Ectodermal cell (in vitro differentiated cells): ENCODE measurements around the gene SLC2A1.

Source experiments
- H3K27ac ChIP-seq: 2 replicates; pipeline ENCODE4 v1.7.0; 2013; ENCODE audit warnings: mild to moderate bottlenecking, low read depth, low read length; ENCODE audit not compliant: insufficient read depth, poor library complexity, severe bottlenecking
- H3K27me3 ChIP-seq: 2 replicates; pipeline ENCODE4 v1.7.0; 2013; ENCODE audit warnings: mild to moderate bottlenecking, low read length; ENCODE audit not compliant: insufficient read depth, control insufficient read depth, poor library complexity, severe bottlenecking
- H3K36me3 ChIP-seq: one replicate; pipeline ENCODE4 v1.7.0; 2013; ENCODE audit warnings: low read length; ENCODE audit not compliant: control insufficient read depth, insufficient read depth
- H3K4me1 ChIP-seq: one replicate; pipeline ENCODE4 v1.7.0; 2013; ENCODE audit warnings: low read length; ENCODE audit not compliant: control insufficient read depth, insufficient read depth
- H3K4me3 ChIP-seq: 2 replicates; pipeline ENCODE4 v1.7.0; 2013; ENCODE audit warnings: low read depth, low read length, control low read depth; ENCODE audit not compliant: insufficient read depth
- H3K9me3 ChIP-seq: 2 replicates; pipeline ENCODE4 v1.7.0; 2013; ENCODE audit warnings: mild to moderate bottlenecking, low read length, moderate library complexity; ENCODE audit not compliant: control insufficient read depth
- WGBS, 2 experiments: methylation state at CpG; one replicate each; pipeline ENCODE4 v1.1.7; 2013; ENCODE audit warnings: missing lambda C conversion rate in 2 of 2; 5-methylcytosine and 5-hydroxymethylcytosine counted together

The SLC2A1 gene

GRCh38 chr1:42889264-42889663 is 69.4 kb downstream of the SLC2A1 start:
- Histone ChIP-seq H3K27me3 (no peaks in the 10 kb centered on the region), H3K9me3 (no peaks in the 10 kb centered on the region), H3K36me3 (no peaks in the 10 kb centered on the region), H3K27ac (no peak overlapping the region), H3K4me3 (no peak overlapping the region), H3K4me1 (peaks cover 8% of the 10 kb centered on the region)
- 69 to 72% methylated on average over 4 of the region's 4 CpGs for WGBS, 2 experiments

- 93 to 94% methylated on average over 31 of the region's 31 CpGs for WGBS, 2 experiments
- no peaks in the 10 kb centered on the region for H3K27me3 ChIP-seq
These were observed 70.5 kb downstream of the SLC2A1 start for GRCh38 chr1:42888013-42888633.

GRCh38 chr1:42887366-42887765 is 71.3 kb downstream of the SLC2A1 start:
- H3K4me1 ChIP-seq: peaks cover 8% of the 10 kb centered on the region
- 91 to 92% methylated on average over 20 of the region's 20 CpGs for WGBS, 2 experiments
- H3K9me3 ChIP-seq: no peaks in the 10 kb centered on the region
- H3K36me3 ChIP-seq: no peaks in the 10 kb centered on the region
- H3K4me3 ChIP-seq: no peak overlapping the region
- H3K27me3 ChIP-seq: no peaks in the 10 kb centered on the region
- H3K27ac ChIP-seq: no peak overlapping the region

More at GRCh38 chr1:42888013-42888633, 70.5 kb downstream of the SLC2A1 start:
- H3K4me1 ChIP-seq: peaks cover 8% of the 10 kb centered on the region
- H3K27ac ChIP-seq: no peak overlapping the region
- H3K4me3 ChIP-seq: no peak overlapping the region
- no peaks in the 10 kb centered on the region for H3K9me3 ChIP-seq
- H3K36me3 ChIP-seq: no peaks in the 10 kb centered on the region

GRCh38 chr1:42886800-42887199 is 71.9 kb downstream of the SLC2A1 start:
- H3K9me3 ChIP-seq: no peaks in the 10 kb centered on the region
- no peaks in the 10 kb centered on the region for H3K36me3 ChIP-seq
- H3K27ac ChIP-seq: no peak overlapping the region
- peaks cover 5% of the 10 kb centered on the region for H3K4me1 ChIP-seq
- H3K4me3 ChIP-seq: no peak overlapping the region
- 95 to 96% methylated on average over 21 of the region's 21 CpGs for WGBS, 2 experiments
- H3K27me3 ChIP-seq: no peaks in the 10 kb centered on the region

- Histone ChIP-seq H3K9me3 (no peaks in the 10 kb centered on the region), H3K27me3 (no peaks in the 10 kb centered on the region), H3K36me3 (no peaks in the 10 kb centered on the region), H3K4me3 (no peak overlapping the region), H3K4me1 (no peaks in the 10 kb centered on the region), H3K27ac (no peak overlapping the region)
- 88% methylated on average over 16 of the region's 16 CpGs for WGBS, 2 experiments
These were observed 72.5 kb downstream of the SLC2A1 start for GRCh38 chr1:42886046-42886739.

- Histone ChIP-seq H3K4me3 (no peak overlapping the region), H3K27me3 (no peaks in the 10 kb centered on the region), H3K27ac (no peak overlapping the region), H3K9me3 (peaks cover 3% of the 10 kb centered on the region), H3K4me1 (no peaks in the 10 kb centered on the region), H3K36me3 (no peaks in the 10 kb centered on the region)
- 83 to 84% methylated on average over 4 of the region's 4 CpGs for WGBS, 2 experiments
These were observed 78.3 kb downstream of the SLC2A1 start for GRCh38 chr1:42880384-42880783.

GRCh38 chr1:42877380-42877779 is 81.3 kb downstream of the SLC2A1 start:
- 75 to 85% methylated on average over 2 of the region's 2 CpGs for WGBS, 2 experiments

GRCh38 chr1:42876009-42876408 is 82.7 kb downstream of the SLC2A1 start:
- H3K36me3 ChIP-seq: no peaks in the 10 kb centered on the region
- no peak overlapping the region for H3K27ac ChIP-seq
- no peak overlapping the region for H3K4me3 ChIP-seq
- H3K9me3 ChIP-seq: peaks cover 3% of the 10 kb centered on the region
- H3K27me3 ChIP-seq: no peaks in the 10 kb centered on the region
- no peaks in the 10 kb centered on the region for H3K4me1 ChIP-seq

More at GRCh38 chr1:42877380-42877779, 81.3 kb downstream of the SLC2A1 start:
- H3K4me1 ChIP-seq: no peaks in the 10 kb centered on the region
- H3K36me3 ChIP-seq: no peaks in the 10 kb centered on the region
- no peaks in the 10 kb centered on the region for H3K27me3 ChIP-seq
- no peak overlapping the region for H3K4me3 ChIP-seq
- H3K27ac ChIP-seq: no peak overlapping the region
- H3K9me3 ChIP-seq: peaks cover 3% of the 10 kb centered on the region
